HG02884 (cell line): Measurements from ENCODE around the gene KCNC4.

ENCODE experiments used
- ATAC-seq: cut with Tn5 transposase; IDR thresholded peaks from one replicate; pipeline ENCODE4 v1.9.1; 2021; ENCODE audit warnings: mild to moderate bottlenecking, moderate library complexity; ENCODE audit not compliant: unreplicated experiment

Gene KCNC4

DNA sequence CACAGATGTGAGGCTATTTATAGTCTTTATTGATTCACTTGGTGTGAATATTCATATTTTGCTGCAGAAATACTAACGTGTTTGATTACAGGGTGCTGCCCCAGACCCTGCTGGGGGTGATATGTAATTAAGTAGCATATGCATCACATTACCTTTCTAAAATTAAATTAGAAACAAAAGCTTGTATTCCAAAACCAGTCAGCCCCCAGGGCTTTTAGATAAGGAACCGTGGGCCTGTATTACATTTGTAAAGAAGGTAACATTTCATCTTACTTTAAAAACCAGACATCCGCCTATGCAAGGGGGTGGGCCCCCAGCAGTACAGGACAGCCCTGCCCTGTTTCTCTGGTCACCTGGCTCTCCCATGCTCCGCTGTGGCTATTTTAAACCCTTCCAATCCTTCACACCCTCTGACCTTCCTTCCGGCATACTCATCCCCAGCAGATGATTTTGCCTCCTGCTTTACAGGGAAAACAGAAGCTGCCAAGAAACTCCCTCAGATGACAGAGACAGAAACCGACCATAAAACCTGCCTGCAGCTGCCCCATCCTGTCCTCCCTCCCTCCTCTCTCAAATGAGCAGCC, 22.0 kb upstream of the KCNC4 start:
- ATAC-seq, result no peak

DNA sequence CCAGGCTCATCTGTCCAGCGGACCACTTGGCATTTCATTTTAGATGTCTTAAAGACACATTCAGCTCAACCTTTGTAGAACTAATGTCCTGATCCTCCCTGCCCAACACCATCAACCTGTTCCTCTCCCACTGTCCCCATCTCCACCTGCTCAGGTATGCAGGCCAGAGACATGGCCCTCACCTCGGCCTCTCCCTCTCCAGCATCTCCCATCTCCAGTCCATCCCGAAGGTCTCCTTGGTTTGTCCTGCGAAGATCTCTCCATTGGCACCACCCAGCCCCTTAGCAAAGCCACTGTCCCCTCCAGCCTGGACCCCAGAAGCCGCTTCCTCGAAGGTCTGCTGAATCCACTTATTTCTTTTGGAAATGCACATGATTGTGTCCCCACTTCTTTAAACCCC, 20.9 kb upstream of the KCNC4 start:
- ATAC-seq, result no peak

DNA sequence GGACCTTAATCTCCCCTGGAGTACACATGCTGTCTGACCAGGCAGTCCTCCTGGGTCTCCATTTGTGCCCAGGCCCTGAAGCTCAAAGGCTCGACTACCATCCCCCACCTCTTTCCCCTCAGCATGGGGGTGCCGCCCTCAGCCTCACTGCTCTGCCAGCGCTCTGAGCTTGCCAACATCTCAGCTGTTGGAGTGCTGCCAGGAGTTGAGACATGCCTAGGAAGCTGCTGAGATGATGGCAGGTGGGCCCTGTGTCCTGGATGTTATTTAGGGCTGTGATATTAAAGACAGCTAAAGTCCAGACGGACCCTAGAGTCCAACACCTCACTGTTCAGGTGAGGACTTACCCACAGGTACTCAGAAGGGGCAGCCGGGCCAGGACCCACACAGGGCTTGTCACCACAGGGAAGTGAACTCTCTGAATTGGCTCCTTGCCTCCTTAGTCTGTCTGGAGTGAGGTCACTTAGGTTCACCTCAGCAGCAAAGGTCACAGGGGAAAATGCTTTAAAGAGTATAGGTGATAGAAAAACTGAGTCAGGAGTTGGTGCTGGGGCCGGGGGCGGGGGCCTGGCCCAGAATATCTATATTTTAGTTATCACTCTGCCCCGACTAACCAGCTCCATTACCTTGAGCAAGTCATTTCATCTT, 19.7 kb upstream of the KCNC4 start:
- ATAC-seq, result no peak

DNA sequence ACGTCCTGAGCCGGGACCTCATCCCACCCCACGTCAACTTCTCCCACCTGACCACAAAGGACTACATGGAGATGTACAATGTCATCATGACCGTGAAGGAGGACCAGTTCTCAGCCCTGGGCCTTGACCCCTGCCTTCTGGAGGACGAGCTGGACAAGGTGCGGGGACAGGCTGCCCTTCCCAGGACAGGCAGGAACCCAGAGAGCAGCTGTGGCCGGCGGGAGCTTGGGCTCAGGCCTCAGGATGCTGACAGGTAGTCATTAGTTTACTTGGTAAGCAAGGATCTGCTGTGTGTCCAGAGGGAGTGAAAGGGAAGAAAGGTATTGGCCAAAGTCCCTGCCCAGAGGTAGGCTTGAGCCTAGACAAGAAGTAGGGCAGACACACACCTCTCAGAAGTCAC, 17.6 kb upstream of the KCNC4 start:
- no peak for ATAC-seq

DNA sequence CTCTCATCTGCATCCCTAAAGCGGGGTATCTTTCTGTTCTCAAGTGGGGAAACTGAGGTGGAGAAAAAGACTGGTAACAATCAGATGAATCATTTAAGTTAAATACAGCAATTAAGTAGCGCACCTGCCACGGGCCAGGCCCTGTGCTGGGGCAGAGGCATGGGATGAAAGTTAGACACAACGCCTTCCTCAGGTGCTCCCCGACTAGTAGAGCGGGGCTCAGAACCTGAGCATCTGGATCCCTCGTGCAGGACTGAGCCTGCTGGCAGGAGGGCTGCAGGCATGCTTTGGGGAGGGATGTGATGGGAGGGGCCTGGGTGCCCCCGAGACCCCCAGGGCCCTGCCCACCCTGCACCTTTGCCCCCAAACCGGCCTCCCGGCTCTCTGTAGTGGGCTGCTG, 14.9 kb upstream of the KCNC4 start:
- ATAC-seq, result no peak

DNA sequence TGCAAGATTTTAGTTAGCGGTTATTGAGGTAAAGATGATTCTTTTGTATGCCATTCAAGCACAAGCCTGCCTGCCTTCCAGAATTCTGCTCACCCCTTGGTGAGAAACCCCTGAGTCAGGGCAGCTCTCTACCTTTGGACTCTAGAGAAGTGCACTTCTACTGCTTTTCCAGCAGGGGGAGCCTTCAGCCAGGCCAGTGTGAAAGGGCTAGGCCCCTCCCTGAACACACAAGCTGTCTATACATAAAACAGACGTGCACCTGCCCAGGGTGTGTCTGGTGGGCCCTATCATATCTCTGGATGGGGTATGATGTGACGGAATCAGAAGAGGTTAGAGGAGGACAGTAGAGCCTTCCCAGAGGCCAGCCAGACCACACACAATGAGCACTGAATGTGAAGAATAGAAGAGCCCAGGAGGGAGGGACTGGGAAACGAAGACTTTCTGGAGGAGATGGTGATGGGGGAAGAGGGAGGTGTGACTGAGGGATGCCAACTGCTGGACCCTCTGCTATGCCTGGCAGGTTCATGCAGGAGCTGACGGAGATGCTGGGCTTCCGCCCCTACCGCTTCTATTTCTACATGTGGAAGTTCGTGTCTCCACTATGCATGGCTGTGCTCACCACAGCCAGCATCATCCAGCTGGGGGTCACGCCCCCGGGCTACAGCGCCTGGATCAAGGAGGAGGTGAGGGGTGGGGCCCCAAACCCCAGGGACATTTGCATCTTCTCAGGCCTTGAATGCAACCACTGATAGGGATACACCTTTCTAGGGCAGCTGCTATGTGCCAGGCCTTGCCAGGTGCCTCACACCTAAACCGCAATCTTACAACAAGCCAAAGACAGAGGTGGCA, 13.0 kb upstream of the KCNC4 start:
- no peak for ATAC-seq

DNA sequence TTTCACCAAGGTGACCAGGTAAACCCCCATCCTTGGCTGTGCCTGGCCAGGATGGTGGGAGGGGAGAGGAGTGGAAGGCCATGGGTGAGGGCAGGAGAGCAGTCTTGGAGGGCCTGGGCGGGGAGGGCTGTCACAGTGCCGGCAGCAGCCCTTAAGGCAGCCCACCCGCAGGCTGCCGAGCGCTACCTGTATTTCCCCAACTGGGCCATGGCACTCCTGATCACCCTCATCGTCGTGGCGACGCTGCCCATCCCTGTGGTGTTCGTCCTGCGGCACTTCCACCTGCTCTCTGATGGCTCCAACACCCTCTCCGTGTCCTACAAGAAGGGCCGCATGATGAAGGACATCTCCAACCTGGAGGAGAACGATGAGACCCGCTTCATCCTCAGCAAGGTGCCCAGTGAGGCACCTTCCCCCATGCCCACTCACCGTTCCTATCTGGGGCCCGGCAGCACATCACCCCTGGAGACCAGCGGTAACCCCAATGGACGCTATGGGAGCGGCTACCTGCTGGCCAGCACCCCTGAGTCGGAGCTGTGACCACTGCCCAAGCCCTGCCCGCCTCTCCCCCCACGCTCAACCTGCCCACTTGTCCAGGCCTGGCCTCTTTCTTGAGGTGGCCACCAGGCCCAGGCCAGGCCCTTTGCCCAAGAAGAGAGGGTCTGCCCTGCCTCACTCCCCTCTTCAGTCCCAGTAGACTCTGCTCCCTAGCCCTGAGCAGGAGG, 12.0 kb upstream of the KCNC4 start:
- no peak for ATAC-seq

DNA sequence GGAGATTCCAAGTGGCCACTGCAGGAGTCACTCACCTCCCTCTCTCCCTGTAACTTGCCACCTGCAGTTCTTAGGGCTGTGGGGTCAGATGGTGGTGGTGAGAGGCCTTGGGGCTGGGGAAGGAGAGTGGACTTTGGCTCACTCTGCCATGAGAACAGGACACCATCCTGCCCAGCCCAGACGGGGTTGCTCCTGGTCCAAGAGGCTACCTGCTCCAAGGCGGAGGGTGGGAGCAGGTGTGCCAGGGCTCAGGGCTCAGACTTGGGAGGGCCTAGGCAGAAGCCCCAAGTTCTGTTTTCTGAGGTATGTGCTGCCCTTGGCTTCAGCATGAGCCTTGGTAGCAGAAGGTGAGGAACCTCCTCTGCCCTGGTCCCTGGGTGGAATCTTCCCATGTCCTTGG, 11.4 kb upstream of the KCNC4 start:
- ATAC-seq, result no peak

DNA sequence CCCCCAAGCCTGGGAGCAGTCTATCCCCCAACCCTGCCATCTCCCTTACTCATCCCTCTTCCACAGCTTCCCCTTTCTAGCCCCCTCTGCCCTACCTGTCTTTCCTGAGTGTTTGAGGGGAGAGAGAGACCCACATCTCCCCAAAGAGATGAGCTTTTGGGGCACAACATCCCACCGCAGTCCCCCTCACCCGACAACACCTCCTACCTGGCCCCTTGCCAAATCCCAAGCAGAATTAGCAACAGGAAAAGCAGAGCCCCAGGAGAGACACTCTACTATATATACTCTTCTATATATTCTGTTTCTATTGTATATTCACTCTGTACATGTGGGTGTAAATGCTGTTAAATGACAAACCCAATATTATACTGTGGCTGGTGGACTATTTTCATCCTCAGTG, 9.9 kb upstream of the KCNC4 start:
- no peak for ATAC-seq

DNA sequence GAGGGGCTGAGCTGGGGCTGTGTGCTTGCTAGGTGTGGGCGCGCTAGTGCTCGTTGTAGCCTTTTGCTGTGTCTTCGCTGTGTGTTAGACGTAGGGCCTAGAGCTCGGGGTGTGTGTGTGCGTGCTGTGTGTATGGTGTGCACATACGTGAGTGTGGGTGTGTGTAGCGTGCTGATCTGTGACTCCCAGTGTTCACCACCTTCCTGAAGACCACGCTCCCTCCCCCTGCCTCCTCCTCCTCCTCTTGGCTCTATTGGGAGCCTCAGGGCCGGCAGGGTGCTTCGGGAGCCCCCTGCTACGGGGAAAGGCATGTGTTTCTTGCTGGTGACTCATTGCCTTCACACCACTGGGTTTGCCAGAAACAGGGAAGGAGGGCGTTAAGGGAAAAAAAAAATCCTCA, 9.4 kb upstream of the KCNC4 start:
- no peak for ATAC-seq

DNA sequence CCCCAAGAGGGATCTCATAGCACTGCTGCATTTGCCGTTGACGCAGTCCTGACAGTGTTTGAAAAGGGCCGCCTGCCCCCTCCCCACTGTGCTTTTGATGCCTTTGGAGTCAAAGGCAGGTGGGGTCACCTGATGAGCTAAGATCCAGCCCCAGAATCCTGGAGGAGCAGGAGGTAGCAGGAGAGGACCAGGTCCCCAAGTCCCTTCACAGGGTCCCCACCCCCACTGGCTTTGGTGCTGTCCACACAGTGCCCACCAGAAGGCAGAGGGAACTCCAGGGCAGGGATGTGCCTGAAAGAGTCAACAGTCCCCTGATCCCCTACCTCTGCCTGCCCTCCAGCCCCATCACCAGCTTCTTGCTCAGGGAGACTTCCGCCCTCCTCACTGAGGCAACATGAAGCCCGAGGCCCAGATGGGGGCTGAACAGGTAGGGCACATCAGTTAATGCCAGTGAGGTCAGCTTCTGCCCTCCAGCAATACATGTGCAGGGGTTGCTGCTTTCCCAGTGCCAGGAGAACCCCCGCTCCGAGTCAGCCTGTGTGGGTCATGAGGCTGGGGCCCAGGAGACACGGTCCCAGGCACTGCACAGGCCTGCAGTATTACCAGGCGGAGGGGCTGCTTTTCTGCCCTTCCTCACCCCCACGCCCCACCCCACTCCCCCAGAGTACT, 8.8 kb upstream of the KCNC4 start:
- ATAC-seq, result no peak

DNA sequence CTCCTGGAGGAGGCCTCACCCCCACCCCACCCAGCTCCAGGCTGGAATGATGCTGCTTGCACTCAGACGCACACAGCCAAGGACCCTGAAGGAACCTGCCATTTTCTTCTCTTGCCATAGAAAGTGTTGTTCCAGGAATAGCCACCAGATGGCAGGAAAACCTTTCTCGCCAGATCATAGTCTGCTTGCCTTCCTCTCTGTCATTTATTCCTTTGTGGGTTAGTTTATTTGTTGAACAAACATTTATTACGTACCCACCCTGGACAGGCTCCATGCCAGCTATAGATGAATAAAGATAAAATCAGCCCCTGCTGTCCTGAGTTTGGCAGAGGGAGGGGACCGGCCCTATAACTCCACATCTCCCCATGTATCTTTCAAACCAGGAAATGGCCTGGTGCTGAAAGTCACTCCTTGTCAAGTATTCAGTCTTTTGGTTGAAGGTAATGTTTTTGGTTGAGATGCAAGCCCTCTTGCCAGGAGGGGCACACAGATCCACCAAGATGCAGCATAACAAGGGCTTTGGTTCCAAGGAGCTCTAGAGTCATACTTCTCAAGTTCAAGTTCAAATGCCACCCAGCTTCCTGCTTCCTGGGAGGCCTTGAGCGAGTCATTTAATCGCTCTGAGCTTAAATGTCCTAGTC, 7.0 kb upstream of the KCNC4 start:
- ATAC-seq, result no peak

DNA sequence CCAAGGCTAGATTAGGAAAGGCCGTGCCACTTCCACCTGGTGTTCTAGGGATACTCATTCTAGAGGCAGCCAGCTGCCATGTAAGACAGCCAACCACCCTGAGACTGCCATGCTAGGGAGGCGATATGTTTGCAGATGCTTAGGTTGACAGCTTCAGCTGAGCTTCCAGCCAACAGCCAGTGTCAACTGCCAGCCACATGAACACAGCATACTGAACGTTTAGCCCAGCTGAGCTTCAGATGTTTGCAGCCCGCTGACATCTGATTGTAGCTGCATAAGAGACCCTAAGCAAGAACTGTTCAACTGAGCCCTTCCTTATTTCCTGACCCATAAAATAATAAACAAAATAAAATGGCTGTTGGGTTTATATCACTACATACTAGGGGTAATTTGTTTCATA, 5.0 kb upstream of the KCNC4 start:
- no peak for ATAC-seq

DNA sequence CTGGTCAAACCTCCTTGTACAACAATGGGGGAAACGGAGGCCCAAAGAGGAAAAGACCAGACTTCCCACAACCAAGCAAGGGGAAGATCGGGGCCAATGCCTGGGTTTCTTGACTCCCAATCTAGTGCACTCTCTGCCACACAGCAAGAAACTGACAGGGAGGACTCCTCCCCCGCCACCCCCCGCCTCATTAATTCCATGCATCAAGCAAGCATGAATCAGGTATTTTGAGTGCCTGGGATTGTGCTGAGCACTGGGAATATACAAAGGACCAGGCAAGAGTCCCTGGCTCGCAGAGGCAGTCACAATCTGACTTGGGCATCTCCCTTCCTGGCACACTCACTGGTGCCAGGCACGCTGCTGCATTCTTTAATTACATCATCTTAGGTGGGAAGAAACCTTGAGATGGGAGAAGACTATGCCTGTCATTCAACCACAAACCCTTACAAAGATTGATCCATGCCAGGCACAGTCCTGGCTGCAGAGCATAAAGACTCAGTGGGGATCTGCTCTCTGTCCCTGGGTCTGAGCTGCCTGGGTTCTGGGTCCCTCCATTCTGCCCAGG, 4.4 kb upstream of the KCNC4 start:
- ATAC-seq, result no peak

DNA sequence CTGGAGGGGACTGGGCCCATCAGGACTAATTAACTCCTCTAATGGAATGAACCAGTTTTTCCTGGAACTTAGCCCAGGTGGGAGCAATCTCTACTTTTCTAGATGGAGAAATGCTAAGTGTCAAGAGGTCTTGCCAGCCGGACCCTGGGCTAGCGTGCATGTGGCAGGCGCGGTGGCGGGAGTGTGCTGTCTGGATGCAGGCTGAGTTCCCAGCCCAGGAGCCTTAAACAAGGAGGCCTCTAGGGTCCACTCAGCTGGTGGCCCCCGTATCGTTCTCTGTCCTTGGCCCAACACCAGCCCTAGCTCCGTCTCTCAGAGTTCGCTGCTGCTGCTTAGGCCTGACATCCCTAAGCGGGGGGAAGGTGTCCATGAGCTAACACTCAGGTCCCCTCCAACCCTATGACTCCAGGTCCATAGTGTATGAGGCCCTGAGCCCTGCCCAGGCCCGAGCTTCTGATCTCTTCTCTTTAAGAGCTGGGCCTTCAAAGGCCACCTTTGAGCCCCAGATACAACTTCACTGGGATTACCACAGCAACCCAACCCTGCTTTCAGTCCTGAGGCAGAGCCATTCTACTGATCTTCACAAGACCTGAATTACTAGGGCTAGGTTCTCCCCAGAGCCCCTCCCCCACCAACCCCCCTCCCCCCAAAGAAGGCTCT, 3.7 kb upstream of the KCNC4 start:
- ATAC-seq, result no peak

DNA sequence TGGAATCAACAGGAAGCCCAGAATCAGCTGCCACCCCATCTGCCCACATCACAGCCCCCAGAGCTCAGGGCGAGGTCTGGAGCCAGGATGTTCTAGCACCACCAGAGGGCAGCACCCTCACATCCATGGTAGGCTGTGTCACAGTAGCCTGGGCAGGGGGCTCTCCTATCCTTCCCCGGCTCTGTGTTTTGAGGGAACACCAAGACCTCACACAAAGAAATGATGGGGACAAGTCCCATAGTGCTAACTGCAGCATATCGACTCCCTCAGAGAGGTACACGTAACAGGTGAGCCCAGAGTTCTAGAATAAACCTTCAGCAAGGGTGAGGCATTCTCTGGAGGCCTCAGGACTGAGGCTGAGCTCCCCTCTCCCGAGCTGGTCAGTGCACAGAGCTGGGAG, 2.3 kb upstream of the KCNC4 start:
- ATAC-seq, result no peak

DNA sequence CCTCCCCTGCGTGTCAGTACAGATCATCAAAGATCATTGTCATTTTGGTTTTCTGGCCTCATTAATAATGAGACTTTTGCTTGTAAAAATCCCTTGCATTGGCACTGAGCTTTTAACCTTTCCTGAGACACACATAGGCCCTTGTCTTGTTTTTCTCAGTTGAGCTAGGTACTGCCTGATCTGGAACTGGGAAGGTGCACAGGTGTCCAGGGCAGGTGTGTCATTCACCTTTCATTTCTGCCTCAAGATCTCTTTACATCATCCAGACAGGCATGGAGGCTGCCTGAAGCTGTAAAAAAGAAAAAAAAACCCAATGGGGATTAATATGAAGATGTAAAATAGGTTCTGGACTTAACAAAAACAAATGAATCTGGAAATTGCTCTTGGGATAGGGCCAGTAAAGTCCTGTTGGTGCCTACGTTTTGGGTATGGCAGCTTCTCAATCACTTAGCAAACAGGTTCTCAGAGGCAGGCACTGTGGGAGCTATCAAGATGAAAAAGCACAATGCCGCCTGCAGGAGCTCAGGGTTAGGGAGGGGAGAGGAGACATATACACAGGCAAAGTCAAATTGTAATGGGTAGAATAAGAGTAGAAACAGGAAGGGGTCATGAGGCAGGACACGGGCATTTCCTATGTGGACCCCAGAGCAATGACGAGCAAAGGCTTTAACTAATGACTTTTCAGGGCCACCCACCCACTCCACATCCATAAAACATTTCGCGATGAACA, 1.0 kb upstream of the KCNC4 start:
- ATAC-seq, result no peak

DNA sequence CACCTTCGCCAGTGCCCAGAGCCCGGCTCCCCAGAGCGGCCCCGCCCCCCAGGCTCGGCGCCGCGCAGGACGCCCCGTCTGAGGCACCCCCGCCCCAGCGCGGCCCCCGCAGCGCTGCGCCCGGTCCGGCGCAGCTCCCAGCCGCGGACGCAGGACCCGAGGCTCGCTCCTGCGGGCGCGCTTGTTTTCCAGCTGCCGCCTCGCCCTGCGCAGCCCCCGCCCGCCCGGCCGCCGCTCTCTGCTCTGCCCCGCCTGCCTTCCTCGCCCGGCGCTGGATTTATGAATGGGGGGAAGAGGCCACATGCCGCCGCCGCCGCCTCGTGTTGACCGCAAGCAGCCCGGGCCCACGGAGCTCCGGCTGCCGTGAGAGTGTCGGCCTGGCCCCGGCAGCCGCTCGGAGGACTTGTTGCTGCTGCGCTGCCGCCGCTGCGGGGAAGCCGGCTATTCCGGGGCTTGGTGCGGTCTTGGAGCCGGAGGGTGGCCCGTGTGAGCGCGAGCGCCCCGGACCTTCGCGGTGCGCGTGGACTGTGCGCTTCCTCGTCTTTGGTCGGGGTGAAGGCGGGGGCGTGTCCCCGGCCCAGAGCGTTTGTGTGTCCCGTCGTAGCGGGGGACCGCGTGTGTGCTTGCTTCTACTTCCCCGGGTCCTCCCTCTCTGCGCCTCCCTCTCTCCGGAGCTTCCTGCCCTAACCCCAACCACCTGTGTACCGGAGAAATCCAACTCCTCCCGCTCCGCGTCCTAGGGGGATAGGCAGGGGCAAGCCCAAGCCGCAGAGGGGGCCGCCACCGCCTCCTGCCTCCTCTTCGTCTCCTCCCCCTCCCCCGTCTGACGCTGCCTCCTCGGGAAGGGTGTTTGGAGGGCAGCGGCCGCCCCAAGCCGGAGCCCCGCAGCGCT, 736 bp downstream of the KCNC4 start:
- ATAC-seq, result peak; percentile 12
